Omental fat pad (tissue), 4 donors: ENCODE measurements around the gene MCM8. TPM values are rescaled to one million over a fixed set of nuclear protein-coding genes. Genes with fewer than 3 reads are reported as not detected.

Source experiments
- ATAC-seq: fragments of 150-250 bp; one replicate; pipeline ENCODE4 v1.9.1; 2016; ENCODE audit warnings: mild to moderate bottlenecking, moderate library complexity; ENCODE audit not compliant: low FRiP score
- DNase-seq: peaks from one replicate; pipeline ENCODE4 v3.0.0-alpha.2; 2019; ENCODE audit warnings: low spot score
- total RNA-seq, 4 donors: library from RNA; depleted of rRNA; stranded (reverse); fragments of >200 nt; gene quantifications; one replicate each; pipeline ENCODE4 v1.1.0, GENCODE V29; 2016
- TF ChIP-seq, protein P1 (sequence below), 3 donors: fragments of 450-650 bp; IDR thresholded peaks; one replicate each; pipeline ENCODE4 v1.5.1; 2016 to 2017; ENCODE audit warnings: antibody characterized with exemption in 3 of 3, mild to moderate bottlenecking in 3 of 3, moderate library complexity in 2 of 3

The MCM8 gene
- total RNA-seq, 4 donors from 2014 or later: 2.3 to 8.0 (median 3.1) TPM

- TF ChIP-seq, protein P1, sequence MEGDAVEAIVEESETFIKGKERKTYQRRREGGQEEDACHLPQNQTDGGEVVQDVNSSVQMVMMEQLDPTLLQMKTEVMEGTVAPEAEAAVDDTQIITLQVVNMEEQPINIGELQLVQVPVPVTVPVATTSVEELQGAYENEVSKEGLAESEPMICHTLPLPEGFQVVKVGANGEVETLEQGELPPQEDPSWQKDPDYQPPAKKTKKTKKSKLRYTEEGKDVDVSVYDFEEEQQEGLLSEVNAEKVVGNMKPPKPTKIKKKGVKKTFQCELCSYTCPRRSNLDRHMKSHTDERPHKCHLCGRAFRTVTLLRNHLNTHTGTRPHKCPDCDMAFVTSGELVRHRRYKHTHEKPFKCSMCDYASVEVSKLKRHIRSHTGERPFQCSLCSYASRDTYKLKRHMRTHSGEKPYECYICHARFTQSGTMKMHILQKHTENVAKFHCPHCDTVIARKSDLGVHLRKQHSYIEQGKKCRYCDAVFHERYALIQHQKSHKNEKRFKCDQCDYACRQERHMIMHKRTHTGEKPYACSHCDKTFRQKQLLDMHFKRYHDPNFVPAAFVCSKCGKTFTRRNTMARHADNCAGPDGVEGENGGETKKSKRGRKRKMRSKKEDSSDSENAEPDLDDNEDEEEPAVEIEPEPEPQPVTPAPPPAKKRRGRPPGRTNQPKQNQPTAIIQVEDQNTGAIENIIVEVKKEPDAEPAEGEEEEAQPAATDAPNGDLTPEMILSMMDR (IDR thresholded peaks at IDR 0.05): no peak
- DNase-seq (no peak), ATAC-seq (no peak)
These were observed 41.4 kb downstream of the MCM8 start for GRCh38 chr20:5991623-5992441.

- TF ChIP-seq, protein P1 (IDR thresholded peaks at IDR 0.05): no peak
- DNase-seq (no peak), ATAC-seq (no peak)
These were observed 46.3 kb downstream of the MCM8 start for GRCh38 chr20:5996765-5997164.

GRCh38 chr20:5999783-6000182 is 49.3 kb downstream of the MCM8 start:
- TF ChIP-seq, protein P1 (IDR thresholded peaks at IDR 0.05): no peak
- DNase-seq: no peak
- ATAC-seq: no peak

DNA sequence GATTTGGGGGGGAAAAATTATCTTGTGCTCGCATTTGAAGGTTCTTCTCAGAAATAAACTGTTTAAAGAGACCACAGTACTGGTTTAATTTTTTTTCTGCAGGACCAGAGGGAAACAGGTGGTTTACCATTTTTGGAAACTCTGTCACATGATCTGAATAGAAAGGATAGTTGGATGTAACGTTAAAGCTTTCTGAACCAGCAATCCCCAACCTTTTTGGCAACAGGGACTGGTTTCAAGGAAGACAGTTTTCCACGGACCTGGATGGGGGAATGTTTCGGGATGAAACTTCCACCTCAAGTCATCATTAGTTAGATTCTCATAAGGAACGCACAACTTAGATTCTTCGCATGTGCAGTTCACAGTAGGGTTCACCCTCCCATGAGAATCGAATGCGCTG is 50.4 kb downstream of the MCM8 start:
- ATAC-seq (no peak), DNase-seq (no peak)
- TF ChIP-seq, protein P1 (IDR thresholded peaks at IDR 0.05): no peak

DNA sequence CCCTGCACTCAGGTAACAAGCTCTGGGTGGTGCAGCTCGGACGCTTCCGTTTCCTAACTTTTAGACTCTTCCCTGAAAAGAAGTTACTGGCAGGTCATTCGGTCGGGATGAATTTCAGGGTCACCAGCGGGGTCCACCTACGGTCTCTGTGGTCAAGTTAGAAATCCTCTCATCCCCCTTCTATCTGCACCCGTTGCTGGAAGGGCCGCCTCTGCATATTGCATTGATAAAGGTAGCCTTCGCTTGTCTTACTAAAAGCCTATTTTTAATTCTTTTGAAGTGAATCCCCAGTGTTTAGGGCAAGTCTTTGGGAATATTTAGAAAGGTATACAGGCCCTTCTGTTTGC is 56.1 kb downstream of the MCM8 start:
- TF ChIP-seq, protein P1 (IDR thresholded peaks at IDR 0.05): no peak
- DNase-seq (no peak), ATAC-seq (no peak)

DNA sequence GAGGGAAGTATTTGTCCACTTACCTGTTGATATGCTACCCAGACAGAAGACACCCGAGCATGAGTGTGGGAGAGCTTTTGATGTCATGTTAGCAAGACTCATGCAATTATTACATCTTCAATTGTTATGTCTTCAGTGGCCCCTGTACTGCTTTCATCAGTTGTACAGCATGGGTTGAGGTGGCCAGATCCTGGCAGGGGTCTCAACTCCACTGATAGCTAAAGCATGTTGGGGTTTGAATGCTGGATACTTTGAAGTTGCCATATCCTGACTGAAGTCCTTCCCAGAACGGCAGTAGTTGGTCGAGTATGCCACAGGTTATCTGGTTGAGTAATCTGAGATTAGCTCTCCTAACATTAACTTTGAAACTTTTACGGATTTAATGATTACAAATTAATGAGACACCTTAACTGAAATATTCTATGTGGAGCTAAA is 56.7 kb downstream of the MCM8 start:
- TF ChIP-seq, protein P1 (IDR thresholded peaks at IDR 0.05): no peak
- no peak for DNase-seq
- ATAC-seq: no peak

GRCh38 chr20:6007529-6008103 is 57.2 kb downstream of the MCM8 start:
- ATAC-seq (no peak), DNase-seq (no peak)
- TF ChIP-seq, protein P1 (IDR thresholded peaks at IDR 0.05): no peak
